Measurements from ENCODE around the gene CYCS. TPM values are rescaled to one million over a fixed set of nuclear protein-coding genes. Genes with fewer than 3 reads are reported as not detected.

Gene CYCS
- total RNA-seq (2021; ENCODE audit: unreplicated experiment) (224 TPM), Bru-seq, nascent RNA (percentile 98 among the genes with signal in this experiment), BruChase-seq, experiment 1, labeled RNA remaining after a 6-hour chase (percentile 100 among the genes with signal in this experiment), BruChase-seq, experiment 2, labeled RNA remaining after a 2-hour chase (percentile 99 among the genes with signal in this experiment)
- 49.2 and 56.9 TPM in 2 replicates for polyA plus RNA-seq (2012)
- long read RNA-seq, full-length matches to known transcripts = 127 of 140 reads
- long read RNA-seq, partial matches to known transcripts = 5 of 140 reads
- long read RNA-seq, other reads (novel, unspliced or antisense) = 8 of 140 reads

DNA sequence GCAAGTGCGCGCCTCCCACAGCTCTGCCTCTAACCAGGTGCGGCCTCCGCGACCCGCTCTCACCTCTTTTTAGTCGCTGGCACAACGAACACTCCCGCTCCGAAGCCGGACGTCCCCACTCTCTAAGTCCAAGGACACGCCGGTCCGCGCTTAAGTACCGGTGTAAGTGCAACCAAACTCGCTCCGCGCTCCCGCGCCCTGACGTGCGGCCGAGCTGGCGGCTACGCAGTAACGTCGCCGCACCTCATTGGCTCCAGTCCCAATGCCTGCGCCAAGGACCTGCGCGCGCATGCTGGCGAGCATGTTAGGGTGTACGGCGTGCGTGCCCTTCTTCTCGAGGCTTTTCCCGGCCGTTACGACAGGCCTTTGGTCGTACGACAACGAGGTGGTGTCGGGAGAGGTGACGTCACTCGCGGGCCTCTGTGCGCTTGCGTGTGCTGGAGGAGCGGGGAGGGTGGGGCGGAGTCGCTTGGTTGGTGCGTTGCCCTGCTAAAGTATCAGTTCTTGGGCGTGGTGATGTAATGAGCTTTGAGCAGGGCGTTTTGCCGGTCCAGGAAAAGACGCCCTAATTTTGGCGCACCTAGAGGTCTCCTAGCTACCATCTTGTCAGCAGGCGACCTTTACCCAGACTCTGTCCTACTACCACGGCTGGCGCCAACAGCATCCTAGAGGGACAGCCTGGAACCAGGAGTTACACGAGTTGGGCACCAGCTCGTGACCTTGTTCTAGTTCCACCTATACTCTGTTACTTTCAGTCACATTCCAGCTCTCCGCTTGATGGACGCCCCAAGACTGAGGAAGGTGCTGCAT lies at the start of gene CYCS:
Gene CYCS (minus strand): TSS at position 124 of the 810 bp plus-strand sequence. CDS start 1,141 bp downstream, outside the sequence.
- Histone ChIP-seq H3K27me3 (ENCODE audit: insufficient read depth, low read length) (no peaks in the 10 kb centered on the region), H4K20me1 (ENCODE audit: insufficient read depth) (peaks cover 22% of the 10 kb centered on the region), H3K4me1 (ENCODE audit: control insufficient read depth in 1 of 2, insufficient read depth in 2 of 2, low read length in 2 of 2) (peaks cover 7 to 18% of the 10 kb centered on the region in 2 experiments; a peak in 3 of 4 replicates), H3K4me2 (ENCODE audit: low read length) (peak within 1 kb of the TSS; percentile 93), H2AFZ (ENCODE audit: low read depth, low read length, poor library complexity, severe bottlenecking) (peak within 1 kb of the TSS; percentile 66), H3K9ac (ENCODE audit: low read length) (peak within 1 kb of the TSS; percentile 98), H3K9me3 (ENCODE audit: control insufficient read depth in 1 of 2, insufficient read depth in 1 of 2, low read depth in 1 of 2, low read length in 2 of 2) (no peaks in the 10 kb centered on the region), H3K27ac (ENCODE audit: low read depth, low read length) (peak within 1 kb of the TSS; percentile 60), H3K79me2 (ENCODE audit: insufficient read depth, low read length) (peaks cover 48% of the 10 kb centered on the region), H3K4me3 (replicated peaks in 1 of 2; ENCODE audit: low read depth in 1 of 2, low read length in 2 of 2) (peak within 1 kb of the TSS; percentile 93 to 100), H3K36me3 (ENCODE audit: control insufficient read depth in 1 of 2, insufficient read depth in 2 of 2, low read length in 2 of 2) (peaks cover 21 to 38% of the 10 kb centered on the region in 2 experiments), H3K9me2 (ENCODE audit: insufficient read depth) (no peaks in the 10 kb centered on the region; the same call in 1 of the 2 replicates)
- CTCF ChIA-PET = interaction anchor here (1.1 to 1.3 kb wide), 2 partner anchors 55 to 313 kb away, joined by 5 read pairs; a partner anchor contains a TSS
- intact Hi-C loops (cut with micrococcal nuclease) = no loop called here
- peak; percentile 99 for DNase-seq (ENCODE audit: low read depth, low spot score)
- POLR2A ChIA-PET = interaction anchor here (0.5 to 2.2 kb wide), 30 partner anchors 8 to 1836 kb away, joined by 3 to 23 read pairs (median 4); a partner anchor contains a TSS
- no peak for TF ChIP-seq ZNF274 (IDR thresholded peaks at IDR 0.05; ENCODE audit: low read depth, low read length)
- peak; percentile 96 for TF ChIP-seq SIN3A (IDR thresholded peaks at IDR 0.05; ENCODE audit: low read depth)
- TF ChIP-seq, protein P1, sequence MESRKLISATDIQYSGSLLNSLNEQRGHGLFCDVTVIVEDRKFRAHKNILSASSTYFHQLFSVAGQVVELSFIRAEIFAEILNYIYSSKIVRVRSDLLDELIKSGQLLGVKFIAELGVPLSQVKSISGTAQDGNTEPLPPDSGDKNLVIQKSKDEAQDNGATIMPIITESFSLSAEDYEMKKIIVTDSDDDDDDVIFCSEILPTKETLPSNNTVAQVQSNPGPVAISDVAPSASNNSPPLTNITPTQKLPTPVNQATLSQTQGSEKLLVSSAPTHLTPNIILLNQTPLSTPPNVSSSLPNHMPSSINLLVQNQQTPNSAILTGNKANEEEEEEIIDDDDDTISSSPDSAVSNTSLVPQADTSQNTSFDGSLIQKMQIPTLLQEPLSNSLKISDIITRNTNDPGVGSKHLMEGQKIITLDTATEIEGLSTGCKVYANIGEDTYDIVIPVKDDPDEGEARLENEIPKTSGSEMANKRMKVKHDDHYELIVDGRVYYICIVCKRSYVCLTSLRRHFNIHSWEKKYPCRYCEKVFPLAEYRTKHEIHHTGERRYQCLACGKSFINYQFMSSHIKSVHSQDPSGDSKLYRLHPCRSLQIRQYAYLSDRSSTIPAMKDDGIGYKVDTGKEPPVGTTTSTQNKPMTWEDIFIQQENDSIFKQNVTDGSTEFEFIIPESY (IDR thresholded peaks at IDR 0.05; ENCODE audit: extremely low read depth, insufficient replicate concordance, low read length) = no peak
- no peak for TF ChIP-seq FOSL1 (IDR thresholded peaks at IDR 0.05; ENCODE audit: low read depth)
- peak; percentile 91 for TF ChIP-seq CBX3 (IDR thresholded peaks at IDR 0.05; ENCODE audit: low read depth)
- TF ChIP-seq EZH2 (IDR thresholded peaks at IDR 0.05) = no peak
- TF ChIP-seq POLR2AphosphoS5 (IDR thresholded peaks at IDR 0.05; ENCODE audit: low read depth, low read length) = peak; percentile 96
- TF ChIP-seq, protein P2, sequence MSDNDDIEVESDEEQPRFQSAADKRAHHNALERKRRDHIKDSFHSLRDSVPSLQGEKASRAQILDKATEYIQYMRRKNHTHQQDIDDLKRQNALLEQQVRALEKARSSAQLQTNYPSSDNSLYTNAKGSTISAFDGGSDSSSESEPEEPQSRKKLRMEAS (IDR thresholded peaks at IDR 0.05) = peak; percentile 98
- TF ChIP-seq YY1 (IDR thresholded peaks at IDR 0.05; ENCODE audit: extremely low read depth, insufficient replicate concordance, low read depth, low read length) = peak; percentile 83
- TF ChIP-seq POLR2A (IDR thresholded peaks at IDR 0.05; ENCODE audit: borderline replicate concordance, extremely low read depth, insufficient read depth, insufficient read length) = peak; percentile 96
- peak; percentile 38; the same call in 1 of the 2 replicates for TF ChIP-seq ZFX (IDR thresholded peaks at IDR 0.05)
- TF ChIP-seq SP1 (IDR thresholded peaks at IDR 0.05; ENCODE audit: low read depth) = peak; percentile 100
- TF ChIP-seq TCF7L2 (IDR thresholded peaks at IDR 0.05; ENCODE audit: borderline replicate concordance, extremely low read depth, insufficient read depth, insufficient read length) = peak; percentile 72
- BruUV-seq (replicated peaks) = TSS peak; percentile 99
- RAD21 ChIA-PET (ENCODE audit: low non-redundant PET in 1 of 2, low total read pairs in 2 of 2, uncharacterized antibody in 2 of 2, unreplicated experiment in 2 of 2) = no interaction called here
- peak; percentile 95 for ATAC-seq
